Breast epithelium (tissue), 4 donors: Measurements from ENCODE around the gene TMEM123. TPM values are rescaled to one million over a fixed set of nuclear protein-coding genes. Genes with fewer than 3 reads are reported as not detected.

Experiments
- DNase-seq, 2 donors: peaks; one replicate each; pipeline ENCODE4 v3.0.0-alpha.2; 2019; ENCODE audit warnings: low spot score in 2 of 2
- H3K27ac ChIP-seq, 2 donors: fragments of 200-600 bp; sonication (generic) in 1 of 2; one replicate each; pipeline ENCODE4 v1.5.1; 2016 to 2019; ENCODE audit warnings: mild to moderate bottlenecking in 1 of 2
- H3K27me3 ChIP-seq, 2 donors: fragments of 200-600 bp; sonication (generic) in 1 of 2; one replicate each; pipeline versions ENCODE4 v1.5.1 to v1.6.0; 2017 to 2019; ENCODE audit warnings: control low read depth in 1 of 2, mild to moderate bottlenecking in 1 of 2
- H3K36me3 ChIP-seq: fragments of 200-600 bp; one replicate; pipeline ENCODE4 v1.5.1; 2019
- H3K4me1 ChIP-seq, 2 donors: fragments of 200-600 bp; sonication (generic); one replicate each; pipeline ENCODE4 v1.5.1; 2016 to 2019; ENCODE audit warnings: control low read depth in 1 of 2
- H3K4me3 ChIP-seq, 3 donors: fragments of 200-600 bp; sonication (generic); 1 replicate in 2 of 3; 2 replicates in 1 of 3; pipeline ENCODE4 v1.5.1; 2016 to 2019; ENCODE audit warnings: mild to moderate bottlenecking in 3 of 3, moderate library complexity in 2 of 3
- H3K9me3 ChIP-seq, 2 donors: fragments of 200-600 bp; sonication (generic) in 1 of 2; one replicate each; pipeline ENCODE4 v1.5.1; 2016 to 2019; ENCODE audit warnings: control low read depth in 1 of 2
- CTCF ChIP-seq, 3 donors: fragments of 450-650 bp; IDR thresholded peaks; one replicate each; pipeline ENCODE4 v1.5.1; 2016 to 2017; ENCODE audit warnings: antibody characterized with exemption in 3 of 3, mild to moderate bottlenecking in 3 of 3, moderate library complexity in 3 of 3
- POLR2A ChIP-seq: fragments of 450-650 bp; IDR thresholded peaks from one replicate; pipeline ENCODE4 v1.6.1; 2016; ENCODE audit warnings: antibody characterized with exemption, mild to moderate bottlenecking, moderate library complexity
- POLR2AphosphoS5 ChIP-seq, 3 donors: sonication (generic); formaldehyde crosslinking; IDR thresholded peaks; one replicate each; pipeline ENCODE4 v1.6.1; 2017; ENCODE audit warnings: antibody characterized with exemption in 3 of 3
- intact Hi-C: fragments of 100-400 bp; cut with DNase I; formaldehyde crosslinking; loops from one replicate; pipeline ENCODE4 v1.15.1; 2023; ENCODE audit warnings: low total_unique reads
- total RNA-seq, 3 donors: library from RNA; depleted of rRNA; stranded (reverse); fragments of >200 nt; gene quantifications; one replicate each; pipeline ENCODE4 v1.1.0, GENCODE V29; 2016

Gene TMEM123
- total RNA-seq, 3 donors from 2014 or later, result 74.6 to 307 (median 167) TPM

GRCh38 chr11:102399189-102399588 lies 53.4 kb downstream of the TMEM123 start:
- intact Hi-C loops, result no loop called here
- no peak overlapping the region for H3K27ac ChIP-seq
- peaks cover 15% of the 10 kb centered on the region for H3K36me3 ChIP-seq
- H3K9me3 ChIP-seq, result no peaks in the 10 kb centered on the region
- no peak for DNase-seq
- H3K4me3 ChIP-seq, result no peak overlapping the region
- H3K4me1 ChIP-seq, result no peaks in the 10 kb centered on the region
- no peaks in the 10 kb centered on the region for H3K27me3 ChIP-seq
- TF ChIP-seq CTCF (IDR thresholded peaks at IDR 0.05), result no peak
- no peak for TF ChIP-seq POLR2AphosphoS5 (IDR thresholded peaks at IDR 0.05)
- no peak for TF ChIP-seq POLR2A

- H3K36me3 ChIP-seq, result peaks cover 15% of the 10 kb centered on the region
- no peak for TF ChIP-seq POLR2A
- no peak for TF ChIP-seq POLR2AphosphoS5 (IDR thresholded peaks at IDR 0.05)
- no peak for TF ChIP-seq CTCF (IDR thresholded peaks at IDR 0.05)
- no peak overlapping the region for H3K27ac ChIP-seq
- no peaks in the 10 kb centered on the region for H3K4me1 ChIP-seq
- H3K9me3 ChIP-seq, result no peaks in the 10 kb centered on the region
- H3K4me3 ChIP-seq, result no peak overlapping the region
- DNase-seq, result no peak
- no peaks in the 10 kb centered on the region for H3K27me3 ChIP-seq
- intact Hi-C loops, result no loop called here
These were observed 54.3 kb downstream of the TMEM123 start for GRCh38 chr11:102398297-102398696.

GRCh38 chr11:102396708-102397563 lies 55.6 kb downstream of the TMEM123 start:
- no peak overlapping the region for H3K4me3 ChIP-seq
- intact Hi-C loops, result no loop called here
- H3K9me3 ChIP-seq, result no peaks in the 10 kb centered on the region
- peaks cover 14% of the 10 kb centered on the region for H3K36me3 ChIP-seq
- H3K4me1 ChIP-seq, result no peaks in the 10 kb centered on the region
- no peak for DNase-seq
- TF ChIP-seq POLR2A (no peak), CTCF (IDR thresholded peaks at IDR 0.05) (no peak), POLR2AphosphoS5 (IDR thresholded peaks at IDR 0.05) (no peak)
- H3K27ac ChIP-seq, result no peak overlapping the region
- H3K27me3 ChIP-seq, result no peaks in the 10 kb centered on the region

- intact Hi-C loops, result no loop called here
- no peak overlapping the region for H3K27ac ChIP-seq
- no peaks in the 10 kb centered on the region for H3K4me1 ChIP-seq
- no peaks in the 10 kb centered on the region for H3K27me3 ChIP-seq
- no peak overlapping the region for H3K4me3 ChIP-seq
- H3K9me3 ChIP-seq, result no peaks in the 10 kb centered on the region
- peaks cover 3% of the 10 kb centered on the region for H3K36me3 ChIP-seq
- no peak for DNase-seq
- TF ChIP-seq POLR2AphosphoS5 (IDR thresholded peaks at IDR 0.05) (no peak), POLR2A (no peak)
These were observed 56.7 kb downstream of the TMEM123 start for GRCh38 chr11:102395720-102396393.

GRCh38 chr11:102393272-102393730 lies 59.3 kb downstream of the TMEM123 start:
- no peak overlapping the region for H3K27ac ChIP-seq
- H3K4me1 ChIP-seq, result no peaks in the 10 kb centered on the region
- H3K36me3 ChIP-seq, result no peaks in the 10 kb centered on the region
- H3K27me3 ChIP-seq, result no peaks in the 10 kb centered on the region
- H3K4me3 ChIP-seq, result no peak overlapping the region
- TF ChIP-seq POLR2A (no peak), POLR2AphosphoS5 (IDR thresholded peaks at IDR 0.05) (no peak), CTCF (IDR thresholded peaks at IDR 0.05) (no peak)
- intact Hi-C loops, result no loop called here
- H3K9me3 ChIP-seq, result no peaks in the 10 kb centered on the region
- no peak for DNase-seq
